Activated CD8-positive, alpha-beta memory T cell treated with anti-CD3 and anti-CD28 coated beads, Interleukin-2, amount 50 U/mL, for 24 hours (primary cell): ENCODE measurements around the gene AK9.
A peak's percentile ranks its signal among the peaks of the same experiment; 100 is the strongest.

Experiments
- DNase-seq: peaks from one replicate; pipeline ENCODE4 v3.0.0-alpha.2; 2020; ENCODE audit errors: extremely low read depth

Gene AK9

GRCh38 chr6:109512271-109512817, 178.7 kb downstream of the AK9 start:
- DNase-seq = no peak

GRCh38 chr6:109511832-109512231, 179.2 kb downstream of the AK9 start:
- no peak for DNase-seq

GRCh38 chr6:109510358-109510757, 180.6 kb downstream of the AK9 start:
- no peak for DNase-seq

GRCh38 chr6:109508166-109508860, 182.7 kb downstream of the AK9 start:
- DNase-seq = no peak

- no peak for DNase-seq
Observed at GRCh38 chr6:109507490-109508072, 183.4 kb downstream of the AK9 start.

- DNase-seq = no peak
Observed at GRCh38 chr6:109506841-109507240, 184.2 kb downstream of the AK9 start.

GRCh38 chr6:109506314-109506713, 184.7 kb downstream of the AK9 start:
- DNase-seq = no peak

- DNase-seq = no peak
Observed at GRCh38 chr6:109503327-109504224, 187.4 kb downstream of the AK9 start.

- DNase-seq = no peak
Observed at GRCh38 chr6:109498936-109499335, 192.1 kb downstream of the AK9 start.

GRCh38 chr6:109498052-109498451, 192.9 kb downstream of the AK9 start:
- no peak for DNase-seq

- no peak for DNase-seq
Observed at GRCh38 chr6:109496036-109496772, 194.8 kb downstream of the AK9 start.

- no peak for DNase-seq
Observed at GRCh38 chr6:109493865-109494264, 197.1 kb downstream of the AK9 start.

- DNase-seq = no peak
Observed at GRCh38 chr6:109491207-109491938, 199.6 kb downstream of the AK9 start.

- no peak for DNase-seq
Observed at GRCh38 chr6:109490713-109491112, 200.3 kb downstream of the AK9 start.

- no peak for DNase-seq
Observed at GRCh38 chr6:109488001-109488400, 203.0 kb downstream of the AK9 start.

- DNase-seq = no peak
Observed at GRCh38 chr6:109486068-109486467, 204.9 kb downstream of the AK9 start.

GRCh38 chr6:109485266-109485935, 205.6 kb downstream of the AK9 start:
- DNase-seq = no peak

GRCh38 chr6:109484122-109484521, 206.9 kb downstream of the AK9 start:
- no peak for DNase-seq

- no peak for DNase-seq
Observed at GRCh38 chr6:109483735-109484057, 207.3 kb downstream of the AK9 start.

GRCh38 chr6:109482905-109483734, 207.9 kb downstream of the AK9 start, which contains the start of gene ZBTB24:
Gene ZBTB24 (minus strand): TSS chr6:109483219. CDS start chr6:109482026, 1,193 bp downstream.
- peak; percentile 64 for DNase-seq
